Forelimb muscle (tissue), 1 donor: ENCODE data around the gene AGTRAP. TPM values are rescaled to one million over a fixed set of nuclear protein-coding genes. Genes with fewer than 3 reads are reported as not detected.

Experiments used
- DNase-seq: peaks from one replicate; pipeline ENCODE4 v3.0.0-alpha.2; 2013; ENCODE audit warnings: low read depth
- polyA plus RNA-seq: library from polyadenylated mRNA; unstranded; fragments of 120-200 nt; gene quantifications from one replicate; pipeline ENCODE4 v1.2.1, GENCODE V29; 2013; ENCODE audit not compliant: insufficient read length

AGTRAP gene
- polyA plus RNA-seq, 1 donor = 18.2 TPM

DNA sequence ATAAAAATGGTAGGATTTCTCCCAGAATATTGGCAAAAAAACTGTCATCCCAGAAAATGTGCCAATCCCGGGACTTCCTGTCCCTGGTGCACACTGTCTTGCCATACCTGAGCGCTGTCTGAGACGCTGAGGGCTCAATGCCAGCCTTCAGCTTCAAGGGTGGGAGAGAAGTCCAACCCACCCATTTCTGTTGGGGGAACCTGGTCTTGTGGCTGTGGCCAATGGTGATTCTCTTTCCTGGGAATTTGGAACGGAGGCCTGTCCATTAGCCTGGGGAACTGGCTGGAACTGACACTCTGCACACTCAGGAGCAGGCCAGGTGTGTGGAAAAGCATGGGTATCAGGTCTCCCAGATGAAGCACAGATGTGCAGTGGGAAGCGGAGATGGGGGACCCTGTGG is 63.2 kb downstream of the AGTRAP start:
- no peak for DNase-seq

DNA sequence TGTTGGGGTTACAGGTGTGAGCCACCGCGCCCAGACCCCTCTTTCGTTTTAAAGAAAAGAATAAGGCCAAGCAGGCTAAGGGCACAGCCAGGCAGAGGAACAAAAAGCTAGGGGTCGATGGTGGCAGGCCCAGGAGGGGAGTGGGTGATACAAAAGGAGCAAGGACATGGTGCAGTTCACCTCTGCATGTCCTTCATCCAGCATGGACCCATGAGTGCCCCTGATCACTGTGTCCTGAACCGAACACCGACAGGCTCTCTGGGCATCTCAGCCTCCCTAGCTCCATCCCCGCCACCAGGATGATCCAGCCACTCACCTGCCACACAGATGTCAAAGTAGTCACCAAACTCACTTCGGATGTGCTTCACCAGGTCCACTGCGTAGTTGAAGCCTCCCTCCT is 64.0 kb downstream of the AGTRAP start:
- DNase-seq = no peak

DNA sequence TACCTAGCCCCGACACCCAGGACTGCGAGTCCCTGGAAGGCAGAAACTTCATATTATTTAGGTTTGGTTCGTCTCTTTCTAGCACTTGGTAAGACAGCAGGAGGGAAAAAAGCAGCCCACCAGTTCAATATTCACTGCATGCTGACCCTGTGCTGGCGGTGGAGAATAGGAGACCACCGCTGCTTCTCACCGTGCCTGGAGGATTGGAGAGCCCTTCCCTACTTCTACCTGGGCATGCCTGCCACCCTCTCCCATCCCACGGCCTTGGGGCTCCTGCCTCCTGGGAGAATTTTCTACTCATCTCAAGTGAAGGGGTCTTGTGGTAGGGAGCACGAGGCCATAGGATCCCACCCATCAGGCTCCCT is 64.4 kb downstream of the AGTRAP start:
- DNase-seq = no peak

Other genes with a start within 250 kb of the AGTRAP start
- 0.32 TPM for gene FBXO2, start 81.7 kb upstream of the AGTRAP start, polyA plus RNA-seq
- 4.9 TPM for gene FBXO44, start 81.3 kb upstream of the AGTRAP start, polyA plus RNA-seq
- 2.9 TPM for gene FBXO6, start 71.9 kb upstream of the AGTRAP start, polyA plus RNA-seq
- gene MAD2L2, start 55.0 kb upstream of the AGTRAP start, polyA plus RNA-seq = 27.2 TPM
- gene DRAXIN, start 44.4 kb upstream of the AGTRAP start, polyA plus RNA-seq = 0.37 TPM
- gene C1orf167, start 26.1 kb downstream of the AGTRAP start, polyA plus RNA-seq = 12.1 TPM
- gene MTHFR, start 69.8 kb downstream of the AGTRAP start, polyA plus RNA-seq = 38.7 TPM
- gene CLCN6, start 70.1 kb downstream of the AGTRAP start, polyA plus RNA-seq = 13.0 TPM
- gene NPPA, start 111.6 kb downstream of the AGTRAP start, polyA plus RNA-seq = 2.1 TPM
- gene NPPB, start 122.8 kb downstream of the AGTRAP start, polyA plus RNA-seq = not detected
- 32.5 TPM for gene KIAA2013, start 190.3 kb downstream of the AGTRAP start, polyA plus RNA-seq
- gene PLOD1, start 198.6 kb downstream of the AGTRAP start, polyA plus RNA-seq = 146 TPM
- gene MFN2, start 244.3 kb downstream of the AGTRAP start, polyA plus RNA-seq = 74.4 TPM